ENCODE measurements around the gene GREB1L. TPM values are rescaled to one million over a fixed set of nuclear protein-coding genes. Genes with fewer than 3 reads are reported as not detected.
"Not testable (repeated sequence)": the region's sequence is repeated elsewhere in the genome, so short reads cannot be mapped to it uniquely, and the experiment has no call there.

GREB1L gene
- total and polyA plus RNA-seq, 9 of the 15 experiments (the other 6 are each of a cell fraction or from before 2014, with no cell fraction given), result 0.03 TPM; not detected in 8

- TF ChIP-seq ZNF507 (tag; conservative IDR thresholded peaks at IDR 0.05), result no peak
- no peak for TF ChIP-seq ZNF165 (CRISPR knock-in tag; IDR thresholded peaks at IDR 0.05; ENCODE audit: borderline replicate concordance)
- no peak for TF ChIP-seq TAF15 (IDR thresholded peaks at IDR 0.05; ENCODE audit: low read depth, low read length)
Measured at GRCh38 chr18:21210278-21210677, 31.8 kb upstream of the GREB1L start (continued).

- WGBS (ENCODE audit: insufficient coverage, low coverage, missing lambda C conversion rate), result 5% methylated on average over 2 of the region's 2 CpGs
- intact Hi-C loops (cut with micrococcal nuclease) (loop anchor here (10.0 kb wide), 1 partner anchor 64 kb away; no protein-coding TSS in a partner anchor), in situ Hi-C loops (cut with MboI) (no loop called here)
- no peak overlapping the region for H3K9ac ChIP-seq (ENCODE audit: insufficient read depth in 1 of 2, low read depth in 2 of 2, low read length in 2 of 2)
- TF ChIP-seq NFE2L1 (tag; IDR thresholded peaks at IDR 0.05; ENCODE audit: borderline replicate concordance, low read depth) (no peak), HES1 (IDR thresholded peaks at IDR 0.05; ENCODE audit: low read depth) (no peak), HDGF (IDR thresholded peaks at IDR 0.05) (no peak), GABPB1 (CRISPR knock-in tag; IDR thresholded peaks at IDR 0.05) (no peak), ZNF212 (CRISPR knock-in tag; IDR thresholded peaks at IDR 0.05) (no peak), TCF7L2 (IDR thresholded peaks at IDR 0.05; ENCODE audit: low read depth, low read length) (no peak)
- no peak overlapping the region for H3K27ac ChIP-seq (ENCODE audit: extremely low read depth, low read depth, low read length)
- ATAC-seq (no peak), FAIRE-seq (no peak), DNase-seq (ENCODE audit: extremely low read depth in 1 of 4, low spot score in 3 of 4) (no peak)
- BruUV-seq (replicated peaks), result no TSS peak
- no peaks in the 10 kb centered on the region for H3K4me1 ChIP-seq (replicated peaks in 1 of 2; ENCODE audit: control insufficient read depth in 2 of 2, insufficient read depth in 2 of 2, low read length in 2 of 2)
- H3K4me3 ChIP-seq, result no peak overlapping the region
- no peak overlapping the region for H2AFZ ChIP-seq (ENCODE audit: low read depth, low read length)
- H3K9me3 ChIP-seq (replicated peaks; ENCODE audit: control insufficient read depth, insufficient read depth, low read depth, low read length), result no peaks in the 10 kb centered on the region
- H3K4me2 ChIP-seq (ENCODE audit: insufficient read depth, low read length), result no peak overlapping the region
- no peaks in the 10 kb centered on the region for H3K79me2 ChIP-seq (ENCODE audit: control insufficient read depth, insufficient read depth, low read length)
- no peaks in the 10 kb centered on the region for H4K20me1 ChIP-seq (replicated peaks; ENCODE audit: control insufficient read depth, insufficient read depth, low read length)
- H3K9me1 ChIP-seq (ENCODE audit: control insufficient read depth, insufficient read depth, low read length), result no peaks in the 10 kb centered on the region
- CTCF ChIA-PET (ENCODE audit: low intra/inter-chr PET ratio), result no interaction called here
- POLR2A ChIA-PET, result no interaction called here
- no peaks in the 10 kb centered on the region for H3K36me3 ChIP-seq (ENCODE audit: control insufficient read depth, insufficient read depth, low read length)
- H3K27me3 ChIP-seq (ENCODE audit: control insufficient read depth in 2 of 2, insufficient read depth in 2 of 2, low read length in 2 of 2), result peaks cover 0 to 8% of the 10 kb centered on the region in 2 experiments; a peak in 3 of 5 replicates
Measured at GRCh38 chr18:21210784-21211183, 31.2 kb upstream of the GREB1L start.

- H3K9me1 ChIP-seq (ENCODE audit: control insufficient read depth, insufficient read depth, low read length); POLR2A ChIA-PET; FAIRE-seq; CTCF ChIA-PET (ENCODE audit: low intra/inter-chr PET ratio); H3K4me3 ChIP-seq; ATAC-seq; H3K4me1 ChIP-seq (replicated peaks in 1 of 2; ENCODE audit: control insufficient read depth in 2 of 2, insufficient read depth in 2 of 2, low read length in 2 of 2); H3K4me2 ChIP-seq (ENCODE audit: insufficient read depth, low read length); H3K36me3 ChIP-seq (ENCODE audit: control insufficient read depth, insufficient read depth, low read length); H3K79me2 ChIP-seq (ENCODE audit: control insufficient read depth, insufficient read depth, low read length); H3K9ac ChIP-seq (ENCODE audit: insufficient read depth in 1 of 2, low read depth in 2 of 2, low read length in 2 of 2); BruUV-seq (replicated peaks); H2AFZ ChIP-seq (ENCODE audit: low read depth, low read length); DNase-seq (ENCODE audit: extremely low read depth in 1 of 4, low spot score in 3 of 4); H3K27ac ChIP-seq (ENCODE audit: extremely low read depth, low read depth, low read length); in situ Hi-C loops (cut with MboI); H3K27me3 ChIP-seq (ENCODE audit: control insufficient read depth in 2 of 2, insufficient read depth in 2 of 2, low read length in 2 of 2); H3K9me3 ChIP-seq (replicated peaks; ENCODE audit: control insufficient read depth, insufficient read depth, low read depth, low read length); H4K20me1 ChIP-seq (replicated peaks; ENCODE audit: control insufficient read depth, insufficient read depth, low read length): not testable (repeated sequence)
- 2% methylated on average over 4 of the region's 5 CpGs for WGBS (ENCODE audit: insufficient coverage, low coverage, missing lambda C conversion rate)
- intact Hi-C loops (cut with micrococcal nuclease), result loop anchor here (10.0 kb wide), 1 partner anchor 60 kb away; no protein-coding TSS in a partner anchor
Measured at GRCh38 chr18:21214409-21214808, 27.6 kb upstream of the GREB1L start.
